Keratinocyte (primary cell): ENCODE data around the gene OTOG. TPM values are rescaled to one million over a fixed set of nuclear protein-coding genes. Genes with fewer than 3 reads are reported as not detected.

Experiments used
- DNase-seq: peaks from one replicate; pipeline ENCODE4 v3.0.0-alpha.2; 2011; ENCODE audit warnings: low read depth, missing footprints, low spot score
- FAIRE-seq: peaks from 2 replicates; lab custom pipeline; 2011; peaks lifted over from hg19 to GRCh38; lab: Jason Lieb, UNC
- H2AFZ ChIP-seq: 2 replicates; pipeline ENCODE4 v1.6.0; 2012; ENCODE audit warnings: low read length, control low read depth, inconsistent platforms; ENCODE audit not compliant: control insufficient read depth
- H3K27ac ChIP-seq: 2 replicates; pipeline ENCODE4 v1.5.1; 2011; ENCODE audit warnings: low read length; ENCODE audit not compliant: control insufficient read depth, insufficient read depth
- H3K27me3 ChIP-seq: 3 replicates; pipeline ENCODE4 v1.6.0; 2011; ENCODE audit warnings: low read length; ENCODE audit not compliant: control insufficient read depth, insufficient read depth; ENCODE audit errors: extremely low read depth
- H3K36me3 ChIP-seq, 2 experiments: 2 replicates in 1 of 2; 3 replicates in 1 of 2; pipeline ENCODE4 v1.5.1; 2011; ENCODE audit warnings: low read length in 2 of 2, mild to moderate bottlenecking in 1 of 2; ENCODE audit not compliant: control insufficient read depth in 2 of 2, insufficient read depth in 2 of 2; ENCODE audit errors: extremely low read depth in 1 of 2
- H3K4me1 ChIP-seq: 3 replicates; pipeline ENCODE4 v1.5.1; 2011; ENCODE audit warnings: low read length; ENCODE audit not compliant: control insufficient read depth, insufficient read depth; ENCODE audit errors: extremely low read depth
- H3K4me2 ChIP-seq: 3 replicates; pipeline ENCODE4 v1.6.0; 2011; ENCODE audit warnings: low read depth, low read length; ENCODE audit not compliant: control insufficient read depth, insufficient read depth; ENCODE audit errors: extremely low read depth
- H3K4me3 ChIP-seq, 3 experiments: fragments of 200-600 bp in 1 of 3; sonication (generic) in 1 of 3; 2 replicates in 2 of 3; 3 replicates in 1 of 3; pipeline ENCODE4 v1.5.1; 2011 to 2016; ENCODE audit warnings: low read length in 3 of 3, mild to moderate bottlenecking in 3 of 3, control low read depth in 2 of 3, inconsistent platforms in 1 of 3, low read depth in 1 of 3, mixed read lengths in 1 of 3, mixed run types in 1 of 3, moderate library complexity in 1 of 3; ENCODE audit not compliant: control insufficient read depth in 2 of 3, insufficient read depth in 2 of 3; ENCODE audit errors: extremely low read depth in 1 of 3
- H3K79me2 ChIP-seq: 2 replicates; pipeline ENCODE4 v1.6.0; 2012; ENCODE audit warnings: low read length; ENCODE audit not compliant: control insufficient read depth, insufficient read depth
- H3K9ac ChIP-seq: 3 replicates; pipeline ENCODE4 v1.6.0; 2011; ENCODE audit warnings: low read length; ENCODE audit not compliant: control insufficient read depth, insufficient read depth; ENCODE audit errors: extremely low read depth
- H3K9me1 ChIP-seq: 3 replicates; pipeline ENCODE4 v1.6.0; 2011; ENCODE audit warnings: low read length; ENCODE audit not compliant: control insufficient read depth, insufficient read depth; ENCODE audit errors: extremely low read depth
- H3K9me3 ChIP-seq: 2 replicates; pipeline ENCODE4 v1.5.1; 2012; ENCODE audit warnings: low read depth, low read length; ENCODE audit not compliant: control insufficient read depth
- H4K20me1 ChIP-seq: 3 replicates; pipeline ENCODE4 v1.6.0; 2011; ENCODE audit warnings: low read length; ENCODE audit not compliant: control insufficient read depth, insufficient read depth; ENCODE audit errors: extremely low read depth
- CTCF ChIP-seq, 3 experiments: IDR thresholded peaks in 1 of 3; conservative IDR thresholded peaks in 1 of 3; optimal IDR thresholded peaks in 1 of 3; 2 replicates in 2 of 3; 3 replicates in 1 of 3; pipeline versions ENCODE3 to v1.5.1; 2011; ENCODE audit warnings: low read length in 3 of 3, mild to moderate bottlenecking in 3 of 3, moderate library complexity in 2 of 3, control low read depth in 1 of 3, inconsistent platforms in 1 of 3; ENCODE audit not compliant: insufficient read depth in 2 of 3; ENCODE audit errors: extremely low read depth in 1 of 3
- EZH2 ChIP-seq: IDR thresholded peaks from one replicate; pipeline ENCODE4 v1.6.1; 2012; ENCODE audit warnings: inconsistent platforms, mild to moderate bottlenecking, low read length, moderate library complexity
- dilution Hi-C: fragments of 300-500 bp; cut with MboI; formaldehyde crosslinking; loops from one replicate; pipeline ENCODE4 v1.7.0; 2020; ENCODE audit warnings: low sequenced_read_pairs; ENCODE audit not compliant: extremely low pct_ligation_motif_present
- polyA plus RNA-seq, 5 experiments: library from polyadenylated mRNA; depleted of rRNA in 3 of 5; stranded (reverse) in 3 of 5; stranded (forward) in 1 of 5; unstranded in 1 of 5; fragments of >200 nt; gene quantifications; 1 replicate in 1 of 5; 2 replicates in 3 of 5; 3 replicates in 1 of 5; pipeline versions ENCODE4 v1.2.1 to v1.2.3, GENCODE V29; 2011 to 2012; ENCODE audit warnings: missing spikeins in 2 of 5, low read depth in 1 of 5, low replicate concordance in 1 of 5

The OTOG gene
- polyA plus RNA-seq, 1 donor (not counting 4 experiments of a cell fraction or from before 2014, with no cell fraction given): not detected

GRCh38 chr11:17543041-17543440 is 4.0 kb upstream of the OTOG start:
- TF ChIP-seq CTCF (optimal IDR thresholded peaks at IDR 0.05 in 1 of 3, IDR thresholded peaks at IDR 0.05 in 1 of 3, conservative IDR thresholded peaks at IDR 0.05 in 1 of 3; ENCODE audit: extremely low read depth in 1 of 3, insufficient read depth in 2 of 3, low read length in 3 of 3) (no peak), EZH2 (no peak)
- H3K27ac ChIP-seq: no peak overlapping the region
- H3K4me3 ChIP-seq: no peak overlapping the region
- H3K4me1 ChIP-seq: no peaks in the 10 kb centered on the region
- H3K4me2 ChIP-seq: no peak overlapping the region
- H3K9me3 ChIP-seq: no peaks in the 10 kb centered on the region
- dilution Hi-C loops: no loop called here
- FAIRE-seq: no peak
- H3K9ac ChIP-seq: no peak overlapping the region
- no peaks in the 10 kb centered on the region for H3K36me3 ChIP-seq
- H3K27me3 ChIP-seq: peaks cover 34% of the 10 kb centered on the region
- no peaks in the 10 kb centered on the region for H3K9me1 ChIP-seq
- DNase-seq: no peak
- peaks cover 4% of the 10 kb centered on the region for H4K20me1 ChIP-seq
- H2AFZ ChIP-seq: no peak overlapping the region
- no peaks in the 10 kb centered on the region for H3K79me2 ChIP-seq

- no peak overlapping the region for H3K27ac ChIP-seq
- TF ChIP-seq EZH2: peak; percentile 22
- TF ChIP-seq CTCF (optimal IDR thresholded peaks at IDR 0.05 in 1 of 3, IDR thresholded peaks at IDR 0.05 in 1 of 3, conservative IDR thresholded peaks at IDR 0.05 in 1 of 3; ENCODE audit: extremely low read depth in 1 of 3, insufficient read depth in 2 of 3, low read length in 3 of 3): no peak
- H2AFZ ChIP-seq: no peak overlapping the region
- peaks cover 34% of the 10 kb centered on the region for H3K27me3 ChIP-seq
- H3K9me1 ChIP-seq: no peaks in the 10 kb centered on the region
- H3K79me2 ChIP-seq: no peaks in the 10 kb centered on the region
- no peak overlapping the region for H3K9ac ChIP-seq
- FAIRE-seq: no peak
- dilution Hi-C loops: no loop called here
- H3K4me2 ChIP-seq: peak overlapping the region; percentile 22
- H3K4me1 ChIP-seq: no peaks in the 10 kb centered on the region
- peaks cover 4% of the 10 kb centered on the region for H4K20me1 ChIP-seq
- DNase-seq: no peak
- H3K36me3 ChIP-seq: no peaks in the 10 kb centered on the region
- H3K4me3 ChIP-seq: no peak overlapping the region
- no peaks in the 10 kb centered on the region for H3K9me3 ChIP-seq
These were observed 3.4 kb upstream of the OTOG start for GRCh38 chr11:17543574-17544180.
